Adrenal gland (tissue), 12 donors: ENCODE results near the gene ABHD14A. TPM values are rescaled to one million over a fixed set of nuclear protein-coding genes. Genes with fewer than 3 reads are reported as not detected.

ENCODE experiments used
- DNase-seq, 7 donors: peaks; one replicate each; pipeline ENCODE4 v3.0.0-alpha.2; 2019 to 2020
- H3K27ac ChIP-seq, 5 donors: fragments of 200-600 bp; sonication (generic) in 4 of 5; 1 replicate in 3 of 5; 2 replicates in 2 of 5; pipeline versions ENCODE4 v1.5.1 to v1.8.0; 2016 to 2020; ENCODE audit warnings: mild to moderate bottlenecking in 1 of 5
- H3K27me3 ChIP-seq: fragments of 200-600 bp; 2 replicates; pipeline ENCODE4 v1.8.0; 2021
- H3K36me3 ChIP-seq, 2 donors: fragments of 200-600 bp; replicated peaks in 1 of 2; 1 replicate in 1 of 2; 2 replicates in 1 of 2; pipeline versions ENCODE4 v1.5.1 to v1.8.0; 2018 to 2022
- H3K4me1 ChIP-seq, 2 donors: fragments of 200-600 bp; replicated peaks in 1 of 2; 1 replicate in 1 of 2; 2 replicates in 1 of 2; pipeline versions ENCODE4 v1.5.1 to v1.8.0; 2018 to 2021
- H3K4me3 ChIP-seq, 4 donors: fragments of 200-600 bp; sonication (generic) in 3 of 4; one replicate each; pipeline ENCODE4 v1.5.1; 2016 to 2018
- H3K9me3 ChIP-seq, 3 donors: fragments of 200-600 bp; sonication (generic) in 1 of 3; replicated peaks in 1 of 3; 1 replicate in 2 of 3; 2 replicates in 1 of 3; pipeline versions ENCODE4 v1.5.1 to v1.8.0; 2016 to 2021
- POLR2A ChIP-seq, 2 donors: fragments of 450-650 bp; IDR thresholded peaks; one replicate each; pipeline ENCODE4 v1.6.1; 2017; ENCODE audit warnings: antibody characterized with exemption in 2 of 2, mild to moderate bottlenecking in 2 of 2, moderate library complexity in 1 of 2
- WGBS, 4 donors: extraction: QIAGEN DNeasy Blood & Tissue Kit in 2 of 4; methylation state at CpG; one replicate each; pipeline versions ENCODE4 v1.1.5 to v1.1.7; 2013 to 2017; 5-methylcytosine and 5-hydroxymethylcytosine counted together
- intact Hi-C, 2 donors: fragments of 100-400 bp; cut with DNase I; formaldehyde crosslinking; loops; one replicate each; pipeline versions ENCODE4 v1.14.1 to v1.15.0; 2022 to 2023
- polyA plus RNA-seq, 3 donors: library from polyadenylated mRNA; stranded (reverse); fragments of 200-250 nt in 2 of 3; fragments of 350-450 nt in 1 of 3; fragmentation: Illumina TruSeq in 1 of 3; extraction: RNeasy Lipid Tissue Mini Kit (QIAGEN cat#74804) in 1 of 3; gene quantifications; one replicate each; pipeline ENCODE4 v1.2.3, GENCODE V29; 2013 to 2014
- total RNA-seq, 9 donors: library from RNA; depleted of rRNA in 4 of 9; stranded (reverse); fragments of >200 nt in 4 of 9; fragments of 120-200 nt in 1 of 9; fragmentation: NEBNext Ultra II Directional in 1 of 9; extraction: Animal tissue kit (Norgen Biotek cat#: 25700) in 1 of 9; gene quantifications; one replicate each; pipeline versions ENCODE4 v1.1.0 to v1.2.4, GENCODE V29; 2013 to 2023
- TF ChIP-seq, protein P1 (sequence below), 6 experiments: fragments of 450-650 bp in 4 of 6; fragments of 200-600 bp in 2 of 6; sonication (generic) in 1 of 6; IDR thresholded peaks; 1 replicate in 5 of 6; 2 replicates in 1 of 6; pipeline versions ENCODE4 v1.5.1 to v1.8.0; 2016 to 2021; ENCODE audit warnings: antibody characterized with exemption in 6 of 6, mild to moderate bottlenecking in 2 of 6, moderate library complexity in 1 of 6
- donor health status: healthy with polysubstance abuse.
- donor health status: Bipolar disorder and iron deficiency.
- donor health status: DM: yes; HTN: yes; CAD: no.
- donor health status: DM: no; HTN: no; CAD: no.
- donor health status: DM: no; HTN: no; CAD: no.
- donor health status: DM: yes; HTN: yes; CAD: no.

Gene ABHD14A
- total and polyA plus RNA-seq, 12 donors: 29.3 to 162 (median 77.1) TPM

DNA sequence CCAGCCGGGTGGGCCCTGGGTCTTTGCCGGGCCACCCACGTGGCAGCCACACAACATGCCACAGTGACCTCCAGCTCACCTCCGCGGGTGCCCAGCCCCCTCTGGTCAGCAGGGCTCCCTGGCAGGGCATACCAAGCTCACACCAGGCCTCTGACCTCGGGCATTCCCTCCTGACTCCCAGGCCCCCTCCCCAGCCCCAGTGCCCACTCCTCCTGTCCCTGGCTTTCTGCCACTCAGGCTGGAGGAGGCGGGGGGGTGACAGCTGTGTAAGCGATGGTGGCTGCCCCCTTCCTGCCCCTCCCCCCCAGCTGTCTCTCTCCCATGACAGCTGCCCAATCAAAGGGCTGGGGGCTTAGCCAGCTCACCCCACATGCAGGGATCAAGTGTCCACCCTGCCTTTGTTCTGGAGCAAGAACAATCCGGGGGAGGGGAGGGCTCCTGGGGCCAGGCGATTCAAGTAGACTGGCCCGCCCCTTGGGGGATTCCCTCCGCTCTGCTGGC is 10.9 kb upstream of the ABHD14A start:
- Histone ChIP-seq H3K36me3 (peaks cover 0 to 5% of the 10 kb centered on the region in 2 donors), H3K9me3 (no peaks in the 10 kb centered on the region), H3K4me3 (no peak overlapping the region), H3K27ac (no peak overlapping the region), H3K27me3 (no peaks in the 10 kb centered on the region), H3K4me1 (peaks cover 11 to 22% of the 10 kb centered on the region in 2 donors)
- DNase-seq: no peak
- WGBS, 4 donors: 70 to 77% (median 75%) methylated on average over 9 to 12 of the region's 12 CpGs
- intact Hi-C loops: no loop called here
- no peak for TF ChIP-seq POLR2A (IDR thresholded peaks at IDR 0.05)
- TF ChIP-seq, protein P1, sequence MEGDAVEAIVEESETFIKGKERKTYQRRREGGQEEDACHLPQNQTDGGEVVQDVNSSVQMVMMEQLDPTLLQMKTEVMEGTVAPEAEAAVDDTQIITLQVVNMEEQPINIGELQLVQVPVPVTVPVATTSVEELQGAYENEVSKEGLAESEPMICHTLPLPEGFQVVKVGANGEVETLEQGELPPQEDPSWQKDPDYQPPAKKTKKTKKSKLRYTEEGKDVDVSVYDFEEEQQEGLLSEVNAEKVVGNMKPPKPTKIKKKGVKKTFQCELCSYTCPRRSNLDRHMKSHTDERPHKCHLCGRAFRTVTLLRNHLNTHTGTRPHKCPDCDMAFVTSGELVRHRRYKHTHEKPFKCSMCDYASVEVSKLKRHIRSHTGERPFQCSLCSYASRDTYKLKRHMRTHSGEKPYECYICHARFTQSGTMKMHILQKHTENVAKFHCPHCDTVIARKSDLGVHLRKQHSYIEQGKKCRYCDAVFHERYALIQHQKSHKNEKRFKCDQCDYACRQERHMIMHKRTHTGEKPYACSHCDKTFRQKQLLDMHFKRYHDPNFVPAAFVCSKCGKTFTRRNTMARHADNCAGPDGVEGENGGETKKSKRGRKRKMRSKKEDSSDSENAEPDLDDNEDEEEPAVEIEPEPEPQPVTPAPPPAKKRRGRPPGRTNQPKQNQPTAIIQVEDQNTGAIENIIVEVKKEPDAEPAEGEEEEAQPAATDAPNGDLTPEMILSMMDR (IDR thresholded peaks at IDR 0.05): no peak

DNA sequence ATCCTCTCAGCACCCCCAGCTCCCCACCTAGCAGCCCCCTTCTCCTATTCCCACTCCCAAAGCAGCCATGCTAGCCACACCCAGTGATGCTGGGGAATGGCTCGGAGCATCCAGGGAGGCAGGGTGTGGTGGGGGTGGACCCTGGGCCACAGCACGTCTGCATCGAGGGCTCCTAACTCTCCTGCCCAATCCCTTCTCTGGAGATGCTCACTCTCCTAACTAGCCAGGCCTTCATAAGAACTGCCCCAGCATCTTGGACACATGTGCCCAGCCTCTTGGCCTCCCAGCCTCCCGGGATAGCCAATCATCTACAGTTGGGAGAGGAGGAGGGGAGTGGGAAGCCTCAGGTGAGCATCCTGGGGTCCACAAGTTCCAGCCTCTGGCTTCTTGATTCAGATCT is 10.3 kb upstream of the ABHD14A start:
- peaks cover 11 to 22% of the 10 kb centered on the region in 2 donors for H3K4me1 ChIP-seq
- peaks cover 0 to 5% of the 10 kb centered on the region in 2 donors for H3K36me3 ChIP-seq
- intact Hi-C loops: no loop called here
- 79 to 91% (median 84%) methylated on average over 3 to 4 of the region's 4 CpGs for WGBS, 4 donors
- H3K9me3 ChIP-seq: no peaks in the 10 kb centered on the region
- TF ChIP-seq, protein P1 (IDR thresholded peaks at IDR 0.05): no peak
- TF ChIP-seq POLR2A (IDR thresholded peaks at IDR 0.05): no peak
- H3K27me3 ChIP-seq: no peaks in the 10 kb centered on the region
- H3K4me3 ChIP-seq: no peak overlapping the region
- no peak for DNase-seq
- H3K27ac ChIP-seq: no peak overlapping the region

- no peak overlapping the region for H3K27ac ChIP-seq
- no peaks in the 10 kb centered on the region for H3K27me3 ChIP-seq
- intact Hi-C loops: no loop called here
- DNase-seq: no peak
- H3K9me3 ChIP-seq: no peaks in the 10 kb centered on the region
- peaks cover 19 to 32% of the 10 kb centered on the region in 2 donors for H3K4me1 ChIP-seq
- no peaks in the 10 kb centered on the region for H3K36me3 ChIP-seq
- TF ChIP-seq, protein P1 (IDR thresholded peaks at IDR 0.05): no peak
- no peak for TF ChIP-seq POLR2A (IDR thresholded peaks at IDR 0.05)
- 85 to 100% (median 89%) methylated on average over 1 to 2 of the region's 2 CpGs for whole genome bisulfite sequencing, 4 donors
- no peak overlapping the region for H3K4me3 ChIP-seq
These were observed 8.8 kb upstream of the ABHD14A start for GRCh38 chr3:51966016-51966415.

- Histone ChIP-seq H3K4me3 (peak overlapping the region in 1 of 4 donors; percentile 97), H3K4me1 (peaks cover 22 to 36% of the 10 kb centered on the region in 2 donors), H3K27me3 (no peaks in the 10 kb centered on the region), H3K36me3 (no peaks in the 10 kb centered on the region), H3K27ac (peak overlapping the region in 2 of 5 donors; percentile 29 to 77), H3K9me3 (no peaks in the 10 kb centered on the region)
- DNase-seq: no peak
- TF ChIP-seq, protein P1 (IDR thresholded peaks at IDR 0.05): no peak
- TF ChIP-seq POLR2A (IDR thresholded peaks at IDR 0.05): no peak
- WGBS, 4 donors: 73 to 81% (median 81%) methylated on average over 5 of the region's 5 CpGs; no CpG with 5 or more reads in 1 of the 4 donors
- intact Hi-C loops: no loop called here
These were observed 8.4 kb upstream of the ABHD14A start for GRCh38 chr3:51966486-51966885.
